HEK293T (cell line): ENCODE data around the gene STAG1.

ENCODE experiments used
- ELF4 ChIP-seq: fragments of 450-650 bp; IDR thresholded peaks from 2 replicates; pipeline ENCODE4 v1.6.1; 2017; ENCODE audit warnings: antibody characterized with exemption
- FOXM1 ChIP-seq: fragments of 450-650 bp; IDR thresholded peaks from 2 replicates; pipeline ENCODE4 v1.6.1; 2017; ENCODE audit warnings: mild to moderate bottlenecking, borderline replicate concordance
- LEF1 ChIP-seq: fragments of 450-650 bp; IDR thresholded peaks from 2 replicates; pipeline ENCODE4 v1.6.1; 2017; ENCODE audit warnings: mild to moderate bottlenecking, borderline replicate concordance

DNA sequence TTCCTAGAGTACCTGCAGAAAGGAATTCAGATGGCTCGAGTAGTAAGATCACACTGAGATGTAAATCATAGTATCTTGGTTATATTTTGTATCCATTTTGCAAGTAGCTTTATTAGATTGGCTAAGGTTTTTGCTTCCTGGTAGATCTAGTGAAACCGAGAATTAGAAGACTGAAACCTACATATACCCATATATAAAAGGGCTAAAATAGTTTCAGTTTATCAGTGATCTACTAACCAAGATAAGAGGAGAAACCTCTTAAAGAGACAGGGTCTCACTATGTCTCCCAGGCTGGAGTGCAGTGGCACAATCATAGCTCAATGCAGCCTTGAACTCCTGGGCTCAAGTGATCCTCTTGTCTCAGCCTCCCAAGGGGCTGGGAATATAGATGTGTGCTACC lies 366.7 kb downstream of the STAG1 start:
- TF ChIP-seq FOXM1 = no peak
- no peak for TF ChIP-seq LEF1
- TF ChIP-seq ELF4 = no peak
